GM11168 (cell line): Measurements from ENCODE around the gene HSD11B1.
"Not testable (repeated sequence)": the region's sequence is repeated elsewhere in the genome, so short reads cannot be mapped to it uniquely, and the experiment has no call there.

Experiments
- in situ Hi-C: fragments of 300-500 bp; cut with MboI; formaldehyde crosslinking; loops from one replicate; pipeline ENCODE4 v1.12.0; 2022; ENCODE audit warnings: low sequenced_read_pairs; ENCODE audit not compliant: unreplicated experiment

The HSD11B1 gene

DNA sequence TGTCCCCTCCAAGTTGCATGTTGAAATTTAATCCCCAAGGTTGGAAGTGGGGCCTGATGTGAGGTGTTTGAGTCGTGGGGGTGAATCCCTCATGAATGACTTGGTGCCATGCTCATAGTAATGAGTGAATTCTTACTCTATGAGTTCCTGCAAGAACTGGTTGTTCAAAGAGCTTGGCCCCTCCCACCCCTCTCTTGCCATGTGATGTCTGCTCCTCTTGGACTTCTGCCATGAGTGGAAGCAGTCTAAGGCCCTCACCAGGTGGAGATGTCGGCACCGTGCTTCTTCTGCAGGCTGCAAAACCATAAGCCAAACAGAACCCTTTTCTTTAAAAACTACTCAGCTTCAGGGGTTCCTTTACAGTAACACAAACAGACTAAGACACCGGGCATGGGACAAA is 15.2 kb upstream of the HSD11B1 start:
- in situ Hi-C loops, result no loop called here

DNA sequence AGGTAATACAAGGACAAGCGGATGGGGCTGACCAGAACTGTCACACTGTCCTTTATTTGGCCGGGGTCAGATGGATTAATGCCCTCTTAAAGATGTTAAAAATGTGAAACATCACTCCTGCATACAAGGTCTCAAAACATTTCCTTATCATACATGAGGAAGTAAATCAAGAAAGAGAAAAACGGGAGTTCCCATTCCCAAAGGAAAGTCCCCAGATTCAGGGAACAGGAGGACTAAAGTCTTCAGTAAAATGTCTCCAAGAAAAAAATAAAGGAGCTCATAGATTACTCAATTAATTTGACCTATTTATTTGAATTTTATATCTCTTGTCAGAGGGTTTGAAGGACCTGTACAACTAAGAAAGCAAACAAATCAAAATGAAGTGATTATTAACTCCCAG is 13.4 kb upstream of the HSD11B1 start:
- in situ Hi-C loops, result loop anchor here (10.0 kb wide), 2 partner anchors 116 to 254 kb away; no protein-coding TSS in a partner anchor

DNA sequence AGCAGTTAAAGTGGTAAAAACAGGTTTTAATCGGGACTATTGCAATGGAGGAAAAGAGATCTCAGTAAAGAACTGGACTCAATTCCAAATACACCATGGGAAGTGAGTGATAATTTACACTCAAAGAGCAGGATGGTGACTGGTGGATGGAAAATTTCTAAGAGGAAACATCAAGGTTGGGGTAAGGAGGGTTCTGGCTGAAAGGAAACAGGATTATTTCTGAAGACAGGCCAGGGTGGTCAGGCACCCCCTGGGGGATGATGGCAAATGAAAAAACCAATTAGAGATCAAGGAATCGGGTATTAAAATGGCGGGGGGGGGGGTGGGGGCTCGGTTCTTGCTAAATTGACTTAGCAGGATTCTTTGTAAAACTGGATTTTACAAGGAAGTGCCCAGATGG is 12.3 kb upstream of the HSD11B1 start:
- in situ Hi-C loops, result loop anchor here (10.0 kb wide), 2 partner anchors 117 to 253 kb away; no protein-coding TSS in a partner anchor

DNA sequence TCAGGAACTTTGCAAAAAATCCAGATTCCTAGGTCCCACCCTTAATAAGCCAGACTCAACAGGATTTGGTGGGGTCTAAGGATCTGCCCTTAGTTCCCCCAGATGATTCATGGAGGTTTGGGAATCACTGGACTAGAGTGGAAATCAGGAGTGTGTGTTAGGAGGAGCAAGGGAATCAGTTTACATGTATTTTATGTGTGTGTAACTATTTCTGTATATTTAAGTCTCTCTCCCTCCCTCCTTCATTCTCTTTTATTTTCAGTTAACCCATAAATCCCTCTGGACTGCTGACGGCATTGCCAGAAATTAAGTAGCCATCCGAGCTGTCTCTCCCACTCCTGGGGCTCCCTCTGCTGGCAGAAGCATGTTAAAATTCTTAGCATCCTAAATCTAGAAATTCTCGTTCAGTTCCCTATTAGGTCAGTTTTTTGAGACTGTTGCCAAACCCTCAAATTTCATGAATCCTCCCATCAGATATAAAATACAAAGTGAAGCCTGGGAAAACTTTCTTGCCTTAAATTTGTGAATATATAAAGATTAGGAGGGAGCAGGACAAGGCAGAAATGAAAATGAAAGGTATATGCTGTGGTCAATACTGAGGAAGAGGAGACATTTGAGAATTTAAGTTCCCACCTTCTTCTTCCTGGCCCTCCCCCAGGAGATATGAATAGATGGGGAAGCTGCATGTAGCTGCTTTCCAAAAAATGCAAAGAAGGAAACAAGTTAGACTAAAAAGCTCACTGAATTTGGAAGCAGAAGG is 11.7 kb upstream of the HSD11B1 start:
- in situ Hi-C loops, result loop anchor here (10.0 kb wide), 2 partner anchors 118 to 252 kb away; no protein-coding TSS in a partner anchor

DNA sequence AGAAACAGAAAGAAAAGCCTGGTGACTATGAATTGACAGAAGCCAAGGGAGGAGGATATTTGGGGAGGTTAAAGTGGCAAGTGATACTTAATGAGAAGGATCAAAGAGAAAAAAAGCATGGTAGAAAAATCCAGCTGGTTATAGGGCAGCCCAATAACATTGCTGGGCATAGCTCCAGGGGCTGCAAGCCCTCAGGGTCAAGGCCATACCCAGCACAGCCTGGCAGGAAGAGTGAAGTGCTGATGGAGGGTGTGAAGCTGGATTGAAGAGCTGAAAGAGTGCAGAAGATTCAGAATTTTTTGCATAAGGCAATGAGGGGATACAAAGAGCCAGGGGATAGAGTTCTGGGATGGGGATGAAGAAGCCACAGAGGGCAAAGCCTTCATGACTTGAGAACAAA is 8.0 kb upstream of the HSD11B1 start:
- in situ Hi-C loops, result loop anchor here (5.0 to 10.0 kb wide), 3 partner anchors 104 to 248 kb away; no protein-coding TSS in a partner anchor

DNA sequence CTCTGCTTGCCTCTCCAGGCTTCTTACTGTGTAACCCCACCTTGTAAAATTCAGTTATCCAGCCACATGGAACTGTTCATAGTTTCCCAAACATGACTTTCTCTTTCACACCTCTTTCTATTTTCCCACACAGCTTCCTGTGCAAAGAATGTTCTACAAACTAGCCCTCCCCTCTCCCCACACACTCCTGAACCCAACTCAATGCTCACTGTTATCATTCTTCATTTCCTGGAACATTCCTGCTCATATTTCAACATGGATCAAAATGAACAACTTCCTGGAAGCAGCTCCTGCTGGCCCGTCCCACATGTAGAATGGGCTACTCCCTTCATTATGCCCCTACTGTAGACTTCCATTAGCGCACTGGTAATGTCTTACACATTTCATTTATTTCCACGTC is 7.5 kb upstream of the HSD11B1 start:
- in situ Hi-C loops, result loop anchor here (5.0 to 10.0 kb wide), 3 partner anchors 105 to 248 kb away; no protein-coding TSS in a partner anchor

DNA sequence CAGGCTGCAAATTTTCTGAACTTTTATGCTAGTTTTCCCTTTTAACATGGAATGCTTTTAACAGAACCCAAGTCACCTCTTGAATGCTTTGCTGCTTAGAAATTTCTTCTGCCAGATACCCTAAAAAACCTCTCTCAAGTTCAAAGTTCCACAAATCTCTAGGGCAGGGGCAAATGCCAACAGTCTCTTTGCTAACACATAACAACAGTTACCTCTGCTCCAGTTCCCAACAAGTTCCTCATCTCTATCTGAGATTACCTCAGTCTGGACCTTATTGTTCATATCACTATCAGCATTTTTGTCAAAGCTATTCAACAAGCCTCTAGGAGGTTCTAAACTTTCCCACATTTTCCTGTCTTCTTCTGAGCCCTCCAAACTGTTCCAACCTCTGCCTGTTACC is 4.0 kb upstream of the HSD11B1 start:
- in situ Hi-C loops, result not testable (repeated sequence)

DNA sequence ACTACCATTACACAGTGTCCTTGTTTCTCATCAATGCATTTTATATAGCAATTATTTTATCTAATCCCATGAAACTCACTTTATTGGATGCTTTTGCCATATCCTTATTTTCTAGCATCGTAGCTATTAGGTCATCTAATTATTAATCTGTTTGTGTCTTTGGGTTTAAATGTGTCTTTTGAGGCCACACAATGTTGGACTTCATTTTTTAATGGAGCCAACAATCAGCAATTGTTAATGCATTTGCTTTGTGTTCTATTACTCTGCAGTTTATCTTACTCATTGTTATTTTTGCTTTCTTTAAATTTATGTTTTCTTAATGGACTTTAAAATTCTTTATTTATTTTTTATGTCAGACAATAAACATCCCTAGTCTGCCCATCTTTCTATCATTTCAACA is 1.8 kb upstream of the HSD11B1 start:
- in situ Hi-C loops, result no loop called here

DNA sequence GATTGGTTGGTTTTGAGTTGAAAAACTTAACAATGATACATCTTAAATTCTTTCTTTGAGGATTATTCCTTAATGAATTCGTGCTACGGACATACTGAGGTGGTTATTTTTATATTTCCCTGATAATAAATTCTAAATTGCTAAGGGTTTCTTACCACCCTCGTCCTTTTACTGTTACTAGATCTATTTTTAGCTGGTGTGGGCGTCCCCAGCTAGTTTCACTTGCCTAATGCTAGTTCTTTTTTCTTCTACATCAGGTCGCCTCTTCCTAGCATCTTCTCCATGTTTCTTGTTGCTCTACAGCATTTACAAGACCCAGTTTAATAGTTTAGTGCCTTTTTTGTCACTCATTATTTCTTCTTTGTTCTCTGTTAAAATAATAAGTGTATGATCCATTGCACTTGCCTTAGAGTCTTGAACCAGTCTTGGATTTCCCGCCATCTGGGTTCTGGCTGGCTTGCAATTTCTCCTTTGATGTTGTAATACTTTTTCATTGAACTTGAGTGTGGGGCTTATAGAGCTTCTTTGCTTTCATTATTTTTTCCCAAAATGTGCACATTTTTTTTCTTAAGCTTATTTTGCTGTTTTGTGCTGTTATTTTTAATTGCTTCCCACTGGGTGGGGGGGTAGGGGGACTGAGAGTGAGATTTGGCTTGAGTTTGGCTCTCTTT is 677 bp upstream of the HSD11B1 start:
- in situ Hi-C loops, result no loop called here

DNA sequence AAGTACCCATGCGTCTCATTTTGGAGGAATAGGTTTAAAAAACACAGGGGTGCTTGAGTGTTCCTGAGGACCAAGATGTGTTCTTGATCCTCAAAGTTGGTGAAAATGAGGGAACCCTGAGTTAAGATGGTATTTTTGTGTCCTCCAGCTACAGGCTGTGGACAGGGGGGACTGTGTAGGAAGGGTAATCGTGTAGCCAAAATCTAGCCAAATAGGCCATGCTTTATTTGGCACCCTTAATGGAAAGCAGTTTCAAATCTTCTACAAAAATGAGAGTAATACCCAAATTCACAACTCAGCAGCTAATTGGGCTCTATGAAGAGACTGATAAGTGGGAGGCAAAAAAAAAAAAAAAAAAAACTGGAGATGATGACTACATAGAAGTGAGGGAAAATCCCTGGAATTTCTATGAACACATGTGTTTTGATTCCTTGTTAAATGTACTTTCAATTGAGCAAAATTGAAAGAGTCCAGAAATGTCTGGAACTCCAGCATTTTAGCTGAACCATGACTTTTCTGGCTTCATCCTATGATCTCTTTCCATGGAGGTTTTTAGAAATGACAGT is 470 bp downstream of the HSD11B1 start:
- in situ Hi-C loops, result no loop called here

DNA sequence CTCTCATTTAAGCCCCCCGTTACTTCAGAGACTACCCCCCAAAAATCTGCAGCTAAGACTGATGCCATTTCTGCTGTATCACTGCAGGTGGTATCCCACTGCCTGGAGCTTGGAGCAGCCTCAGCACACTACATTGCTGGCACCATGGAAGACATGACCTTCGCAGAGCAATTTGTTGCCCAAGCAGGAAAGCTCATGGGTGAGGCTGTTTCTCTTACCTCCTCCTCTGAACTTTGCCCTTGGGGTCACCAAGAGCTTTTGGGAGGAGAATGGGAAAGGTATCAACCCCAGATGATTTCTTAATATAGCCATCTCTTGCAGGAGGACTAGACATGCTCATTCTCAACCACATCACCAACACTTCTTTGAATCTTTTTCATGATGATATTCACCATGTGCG is 2.0 kb downstream of the HSD11B1 start:
- in situ Hi-C loops, result no loop called here

DNA sequence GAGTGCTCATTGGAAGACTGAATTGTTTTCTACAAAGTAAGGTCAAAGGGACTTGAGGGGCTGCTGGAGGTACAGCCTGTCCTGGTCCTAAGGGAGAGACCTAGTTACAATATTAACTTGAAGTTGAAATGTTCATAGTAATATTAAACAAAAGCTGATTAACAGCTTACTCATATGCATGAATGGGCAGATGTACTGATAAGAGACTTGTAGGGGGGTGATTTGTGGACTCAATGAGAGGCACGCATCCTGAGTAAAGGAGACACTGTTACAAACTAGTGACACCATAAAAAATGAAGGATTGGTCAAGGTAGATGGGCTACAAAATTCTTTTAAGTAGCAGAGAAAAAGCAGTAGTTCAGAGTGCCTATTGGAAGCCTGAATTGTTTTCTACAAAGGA is 2.7 kb downstream of the HSD11B1 start:
- in situ Hi-C loops, result no loop called here

DNA sequence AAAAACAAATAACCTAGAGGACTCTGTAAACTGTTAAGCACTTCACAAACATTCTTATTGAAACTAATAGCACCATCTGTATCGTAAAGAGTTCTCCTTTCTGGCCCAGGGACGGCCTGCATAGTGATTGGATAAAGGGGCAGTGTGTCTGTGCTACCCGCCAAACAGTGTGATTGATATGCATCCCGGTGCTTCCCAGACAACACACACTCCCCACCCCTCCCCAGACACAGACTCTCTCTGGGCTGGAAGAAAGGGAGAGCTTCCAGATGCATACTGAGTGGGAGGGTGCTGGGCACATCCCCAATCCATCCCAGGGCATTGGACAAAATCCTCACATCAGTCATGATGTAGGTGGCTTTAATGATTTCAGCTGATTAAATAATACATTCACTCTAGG is 3.7 kb downstream of the HSD11B1 start:
- in situ Hi-C loops, result no loop called here

DNA sequence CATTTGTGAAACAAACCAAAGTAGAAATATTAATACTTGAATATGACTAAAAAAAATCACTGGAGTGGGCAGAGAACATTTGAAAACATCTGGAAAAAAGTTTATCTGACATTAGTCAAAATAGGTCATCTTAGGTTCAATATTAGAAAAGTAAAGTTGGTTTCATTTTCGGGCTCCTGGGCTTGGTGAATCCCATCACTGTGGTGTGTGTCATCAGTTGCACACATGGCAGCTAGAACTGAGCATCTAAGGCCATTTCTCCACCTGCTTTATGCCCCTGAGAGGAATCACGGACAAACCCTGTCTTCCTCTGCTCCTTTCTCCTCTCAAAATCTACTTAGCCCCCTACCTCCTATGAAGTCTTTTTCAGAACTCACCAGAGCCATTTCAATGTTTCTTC is 5.4 kb downstream of the HSD11B1 start:
- in situ Hi-C loops, result no loop called here

DNA sequence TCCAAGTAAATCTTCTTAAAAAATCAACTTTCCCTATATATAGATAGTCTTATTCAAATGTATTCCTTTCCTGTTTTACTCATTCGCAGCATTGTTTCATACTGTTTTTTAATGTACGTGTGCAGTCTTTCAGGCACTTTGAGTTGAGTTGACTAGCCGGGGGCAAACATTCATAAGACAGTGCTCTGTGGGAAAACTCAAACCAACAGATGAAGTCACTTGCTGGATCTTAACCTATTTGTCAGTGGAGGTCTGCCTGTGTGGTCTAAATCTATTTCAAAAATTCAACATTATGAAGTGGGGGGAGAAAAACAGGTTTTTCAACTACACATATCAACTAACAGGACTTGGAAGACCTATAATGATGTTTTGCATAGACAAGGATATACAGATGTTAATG is 6.2 kb downstream of the HSD11B1 start:
- in situ Hi-C loops, result no loop called here

DNA sequence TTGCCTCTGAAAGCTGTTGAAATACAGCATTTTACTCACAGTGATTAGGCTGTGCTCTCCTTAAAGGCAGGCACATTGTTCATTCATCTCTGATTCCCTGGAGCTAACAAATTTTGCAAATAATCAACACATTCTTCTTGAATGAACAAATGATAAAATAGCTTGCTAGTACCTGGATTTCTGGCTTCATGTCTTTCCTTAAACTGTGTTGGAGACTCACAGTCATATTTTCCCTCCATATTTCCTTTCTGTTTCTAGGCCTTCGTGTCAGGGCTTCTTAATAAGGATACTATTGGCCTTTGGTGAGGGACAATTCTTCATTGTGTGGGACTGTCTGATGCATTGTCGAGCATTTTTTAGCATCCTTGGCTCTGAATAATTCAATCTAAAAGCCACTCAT is 9.7 kb downstream of the HSD11B1 start:
- in situ Hi-C loops, result no loop called here

DNA sequence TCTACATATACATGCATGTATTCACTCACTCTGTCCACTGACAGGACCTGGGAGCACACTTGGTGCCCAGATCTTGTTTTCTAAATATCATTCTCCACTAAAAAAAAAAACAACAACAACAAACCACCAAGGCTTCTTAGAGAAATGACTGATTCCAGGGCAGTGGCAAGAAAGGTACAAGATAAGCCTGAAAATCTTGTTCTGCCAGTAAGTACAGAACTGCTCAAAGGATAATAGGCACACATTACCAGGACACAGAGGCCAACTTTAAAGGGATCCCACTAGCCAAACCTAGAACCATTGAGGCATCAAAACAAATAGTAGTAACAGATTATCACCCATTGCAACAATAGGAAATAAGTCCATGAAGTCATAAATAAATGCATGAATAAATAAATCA is 10.7 kb downstream of the HSD11B1 start:
- in situ Hi-C loops, result no loop called here

DNA sequence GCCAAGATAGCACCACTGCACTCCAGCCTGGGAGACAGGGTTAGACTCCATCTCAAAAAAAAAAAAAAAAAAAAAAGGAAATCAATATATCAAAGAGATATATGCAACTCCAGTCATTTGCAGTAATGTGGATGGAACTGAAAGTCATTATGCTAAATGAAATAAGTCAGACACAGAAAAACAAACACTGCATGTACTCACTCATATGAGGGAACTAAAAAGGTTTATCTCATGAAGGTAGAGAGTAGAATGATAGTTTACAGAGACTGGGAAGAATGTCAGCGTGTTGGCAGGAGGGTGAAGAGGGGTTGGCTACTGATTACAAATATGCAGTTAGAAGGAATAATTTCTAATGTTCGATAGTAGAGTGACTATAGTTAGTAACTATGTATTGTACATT is 13.2 kb downstream of the HSD11B1 start:
- in situ Hi-C loops, result no loop called here

DNA sequence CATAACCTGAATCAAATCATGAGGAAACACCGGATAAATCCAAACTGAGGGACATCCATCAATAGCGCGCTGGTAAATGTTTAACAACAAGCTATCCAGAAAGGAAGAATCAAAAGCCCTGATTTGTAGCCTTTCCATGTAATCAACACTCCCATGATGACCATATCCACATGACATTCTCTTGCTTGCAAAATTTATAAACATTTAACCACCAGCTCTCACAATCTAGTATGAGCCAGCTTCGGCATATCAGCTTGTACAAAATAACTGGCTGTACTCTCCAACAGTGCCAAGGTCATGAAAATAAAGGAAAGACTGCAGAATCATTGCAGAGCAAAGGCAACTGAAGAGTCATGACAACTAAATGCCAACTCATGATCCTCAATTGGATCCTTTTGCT is 15.7 kb downstream of the HSD11B1 start:
- in situ Hi-C loops, result no loop called here

DNA sequence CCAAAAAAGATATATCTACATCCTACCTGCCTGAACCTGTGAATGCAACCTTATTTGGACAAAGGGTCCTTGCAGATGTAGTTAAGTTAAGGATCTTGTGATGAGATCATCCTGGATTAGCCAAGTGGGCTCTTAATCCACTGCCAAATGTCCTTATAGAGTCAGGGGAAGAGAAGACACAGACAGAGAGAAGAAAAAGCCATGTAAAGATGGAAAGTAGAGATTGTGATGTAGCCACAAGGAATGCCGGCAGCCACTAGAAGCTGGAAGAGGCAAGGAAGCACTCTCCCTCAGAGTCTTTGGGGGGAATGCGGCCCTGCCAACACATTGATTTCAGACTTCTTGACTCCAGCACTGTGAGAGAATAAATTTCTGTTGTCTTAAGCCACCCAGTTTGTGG is 16.2 kb downstream of the HSD11B1 start:
- in situ Hi-C loops, result no loop called here

DNA sequence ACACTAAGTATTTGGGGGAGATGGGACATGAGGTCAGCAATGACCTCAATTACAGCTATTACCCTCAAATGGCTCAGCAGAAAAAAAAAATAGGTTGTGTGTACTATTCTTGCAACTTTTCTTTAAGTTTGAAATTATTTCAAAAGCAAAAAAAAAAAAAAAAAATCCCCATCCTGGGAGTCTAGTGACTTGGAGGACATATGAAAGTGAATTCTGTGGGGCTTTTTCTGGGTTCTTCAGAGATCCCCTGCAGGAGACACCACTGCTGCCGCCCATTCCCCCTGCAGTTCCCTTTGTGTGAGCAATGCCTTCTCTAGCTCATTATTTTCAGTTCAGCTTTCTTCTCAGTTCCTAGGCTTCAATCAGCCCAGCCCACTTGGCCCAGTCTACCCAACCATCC is 16.7 kb downstream of the HSD11B1 start:
- in situ Hi-C loops, result no loop called here
